NK-92 (cell line): Measurements from ENCODE around the gene SELENOH.

Experiments
- DNase-seq: peaks from one replicate; lab custom pipeline; 2025; ENCODE audit not compliant: unreplicated experiment; lab: John Stamatoyannopoulos, UW

SELENOH gene

GRCh38 chr11:57779276-57779675 is 38.0 kb downstream of the SELENOH start:
- no peak for DNase-seq

GRCh38 chr11:57781529-57781943 is 40.2 kb downstream of the SELENOH start:
- no peak for DNase-seq

GRCh38 chr11:57785072-57785471 is 43.8 kb downstream of the SELENOH start:
- DNase-seq: no peak

GRCh38 chr11:57786436-57786835 is 45.1 kb downstream of the SELENOH start:
- no peak for DNase-seq

- no peak for DNase-seq
Measured at GRCh38 chr11:57787006-57787604, 45.8 kb downstream of the SELENOH start.

GRCh38 chr11:57787920-57788702 is 46.8 kb downstream of the SELENOH start:
- DNase-seq: no peak

- no peak for DNase-seq
Measured at GRCh38 chr11:57788703-57789088, 47.4 kb downstream of the SELENOH start.

- no peak for DNase-seq
Measured at GRCh38 chr11:57791321-57792059, 50.2 kb downstream of the SELENOH start.

GRCh38 chr11:57792060-57792541 is 50.8 kb downstream of the SELENOH start:
- DNase-seq: no peak

- DNase-seq: no peak
Measured at GRCh38 chr11:57792870-57793269, 51.6 kb downstream of the SELENOH start.
